SIG-M5 treated with dmso at 0.1 percent for 504 hours (cell line): ENCODE data around the gene SNX19.
"Not testable (repeated sequence)": the region's sequence is repeated elsewhere in the genome, so short reads cannot be mapped to it uniquely, and the experiment has no call there.

ENCODE experiments used
- DNase-seq: peaks from one replicate; lab custom pipeline; 2025; ENCODE audit not compliant: unreplicated experiment; lab: John Stamatoyannopoulos, UW

Gene SNX19

DNA sequence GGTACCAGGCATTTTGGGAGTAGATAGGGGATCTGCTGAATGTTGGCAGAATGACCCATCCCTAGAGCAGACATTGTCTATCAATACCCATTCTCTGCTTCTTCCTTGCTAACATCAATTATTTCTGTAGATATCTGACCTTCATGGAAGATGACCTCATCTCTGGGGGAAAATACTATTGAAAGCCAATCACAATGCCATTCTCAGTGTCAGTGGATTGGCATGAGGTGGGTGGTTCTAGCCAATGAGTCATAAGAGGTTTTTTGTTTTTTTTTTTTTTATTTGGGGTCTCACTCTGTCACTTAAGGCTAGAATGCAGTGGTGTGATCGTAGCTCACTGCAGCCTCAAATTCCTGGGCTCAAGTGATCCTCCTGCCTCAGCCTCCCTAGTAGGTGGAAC, 42.5 kb downstream of the SNX19 start:
- no peak for DNase-seq

DNA sequence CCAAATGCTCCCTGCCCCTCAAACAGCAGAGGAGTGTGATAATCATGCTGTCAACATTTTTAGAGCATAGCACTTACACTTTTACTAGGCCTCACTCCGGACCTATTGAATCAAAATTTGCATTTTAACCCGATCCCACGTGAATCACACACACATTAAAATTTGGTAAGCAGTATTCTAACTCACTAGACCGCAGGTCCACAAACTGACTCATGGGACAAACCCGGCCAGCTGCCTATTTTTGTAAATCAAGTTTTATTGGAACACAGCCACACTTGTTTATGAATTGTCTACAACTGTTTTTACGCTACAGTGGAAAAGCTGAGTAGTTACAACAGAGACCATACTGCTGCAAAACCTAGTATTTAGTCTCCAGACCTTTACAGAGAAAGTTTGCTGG, 43.3 kb downstream of the SNX19 start:
- no peak for DNase-seq

- DNase-seq: no peak
Observed at GRCh38 chr11:130872513-130872912, 43.8 kb downstream of the SNX19 start.

DNA sequence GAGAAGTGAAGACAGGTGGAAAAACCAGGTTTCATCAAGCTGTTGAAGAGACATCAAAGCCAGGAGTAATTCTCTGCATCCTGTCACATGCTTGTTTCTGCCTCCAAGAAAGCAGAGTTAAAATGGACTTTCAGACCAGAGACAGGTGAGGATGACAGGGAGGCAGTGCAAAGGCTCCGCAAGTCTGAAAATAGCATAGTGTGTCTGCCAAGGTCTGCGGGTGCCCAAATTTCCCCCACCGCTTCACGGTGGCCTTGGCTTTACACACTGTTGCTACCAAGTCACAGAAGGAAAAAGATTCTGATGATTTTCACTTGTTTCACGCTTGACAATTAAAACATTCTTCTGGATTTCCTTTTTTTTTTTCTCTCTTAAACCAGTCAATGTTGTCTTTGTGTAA, 44.2 kb downstream of the SNX19 start:
- no peak for DNase-seq

DNA sequence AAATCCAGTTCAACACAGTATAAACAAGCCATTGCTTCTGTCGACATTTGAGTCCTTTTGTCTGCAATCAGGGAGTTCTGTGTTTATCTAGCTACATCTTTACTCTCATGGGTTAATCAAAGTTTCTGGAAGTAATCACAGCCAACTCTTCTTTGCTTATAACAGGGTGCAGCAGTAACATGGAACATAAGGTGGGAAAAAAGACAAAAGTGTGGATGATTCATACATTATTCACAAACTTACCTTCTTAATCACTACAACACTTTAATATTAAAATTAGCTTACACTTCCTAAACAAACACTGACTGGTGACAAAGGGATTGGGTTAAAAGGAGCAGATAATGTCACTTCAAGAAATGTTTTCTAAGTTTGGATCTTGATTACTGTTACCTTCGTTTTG, 44.7 kb downstream of the SNX19 start:
- DNase-seq: no peak

DNA sequence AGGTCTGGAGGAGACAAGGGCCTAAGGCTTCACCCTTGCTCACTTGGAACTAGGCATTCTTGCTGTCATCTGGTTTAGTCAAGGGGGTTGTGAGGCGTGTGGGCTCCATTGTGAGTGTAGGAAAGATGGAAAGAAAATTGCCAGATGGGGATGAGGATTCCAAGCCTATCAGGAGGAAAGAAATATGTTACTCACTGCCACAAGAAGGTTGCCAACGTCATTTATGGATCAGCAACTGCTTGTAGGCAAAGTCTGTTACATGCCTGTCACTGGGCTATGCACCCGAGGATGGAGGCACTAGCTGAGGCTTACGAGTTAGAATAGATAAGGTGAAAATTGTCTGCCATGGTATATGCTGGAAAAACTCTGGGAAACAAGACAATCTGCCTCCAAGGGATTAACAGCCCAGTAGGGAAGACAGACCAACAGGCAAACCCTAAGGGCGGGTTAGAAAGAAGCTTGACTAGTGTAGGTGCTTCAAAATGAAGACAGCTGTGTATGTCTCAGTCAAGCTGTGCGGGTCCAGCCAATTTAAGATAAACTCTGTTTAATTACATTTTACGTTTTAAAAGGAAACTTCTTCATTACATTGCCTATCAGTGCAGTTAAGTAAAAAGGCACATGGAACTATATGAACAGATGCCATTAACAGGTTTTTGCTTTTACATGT, 47.4 kb downstream of the SNX19 start:
- no peak for DNase-seq

GRCh38 chr11:130868086-130868710, 48.1 kb downstream of the SNX19 start:
- DNase-seq: no peak

- no peak for DNase-seq
Observed at GRCh38 chr11:130866831-130867230, 49.4 kb downstream of the SNX19 start.

- no peak for DNase-seq
Observed at GRCh38 chr11:130865774-130866114, 50.5 kb downstream of the SNX19 start.

GRCh38 chr11:130865091-130865773, 51.0 kb downstream of the SNX19 start:
- no peak for DNase-seq

GRCh38 chr11:130861902-130862860, 54.1 kb downstream of the SNX19 start:
- DNase-seq: peak; percentile 75

- no peak for DNase-seq
Observed at GRCh38 chr11:130861283-130861682, 55.0 kb downstream of the SNX19 start.

DNA sequence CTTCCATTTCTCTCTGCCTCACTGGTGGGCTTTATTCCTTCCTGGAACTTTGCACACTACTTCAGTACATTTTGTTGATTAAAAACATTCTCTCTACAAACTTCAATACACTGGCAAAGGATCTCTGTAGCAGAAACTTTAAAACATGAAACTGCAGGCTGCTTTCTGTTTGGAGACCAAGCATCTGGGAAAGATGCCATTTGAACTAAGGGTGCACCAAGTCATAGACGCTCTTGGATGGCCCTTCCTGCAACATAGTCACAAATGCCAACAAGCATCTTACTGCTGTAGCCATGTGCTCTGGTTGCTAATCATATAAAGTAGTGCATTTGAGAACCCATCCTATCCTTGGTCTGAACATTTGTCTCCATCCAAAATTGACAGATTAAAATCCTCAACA, 56.4 kb downstream of the SNX19 start:
- no peak for DNase-seq

GRCh38 chr11:130858215-130858614, 58.1 kb downstream of the SNX19 start:
- DNase-seq: no peak

DNA sequence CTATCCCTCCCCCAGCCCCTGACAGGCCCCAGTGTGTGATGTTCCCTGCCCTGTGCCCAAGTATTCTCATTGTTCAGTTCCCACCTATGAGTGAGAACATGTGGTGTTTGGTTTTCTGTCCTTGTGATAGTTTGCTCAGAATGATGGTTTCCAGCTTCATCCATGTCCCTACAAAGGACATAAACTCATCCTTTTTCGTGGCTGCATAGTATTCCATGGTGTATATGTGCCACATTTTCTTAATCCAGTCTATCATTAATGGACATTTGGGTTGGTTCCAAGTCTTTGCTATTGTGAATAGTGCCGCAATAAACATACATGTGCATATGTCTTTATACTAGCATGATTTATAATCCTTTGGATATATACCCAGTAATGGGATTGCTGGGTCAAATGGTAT, 60.6 kb downstream of the SNX19 start:
- DNase-seq: not testable (repeated sequence)

DNA sequence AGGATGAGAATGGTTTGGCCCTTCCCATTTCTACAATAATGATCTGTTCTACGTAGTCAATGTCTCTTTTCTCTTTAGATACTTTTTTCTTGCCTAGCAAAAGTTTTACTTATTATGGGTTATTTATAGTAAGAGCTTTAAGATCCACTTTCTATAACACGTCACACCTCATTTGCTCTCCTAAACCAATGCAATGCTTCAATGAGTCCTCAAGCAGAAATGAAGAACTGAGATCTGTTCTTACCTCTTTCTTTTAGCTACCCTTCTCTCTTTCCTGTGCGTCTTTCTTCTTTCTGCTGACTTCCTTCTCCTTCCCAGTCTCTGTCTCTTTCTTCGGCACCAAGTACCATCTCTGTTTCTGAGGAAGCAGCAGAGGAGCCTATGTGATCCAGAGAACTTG, 61.8 kb downstream of the SNX19 start:
- DNase-seq: no peak

- no peak for DNase-seq
Observed at GRCh38 chr11:130852589-130852988, 63.7 kb downstream of the SNX19 start.

DNA sequence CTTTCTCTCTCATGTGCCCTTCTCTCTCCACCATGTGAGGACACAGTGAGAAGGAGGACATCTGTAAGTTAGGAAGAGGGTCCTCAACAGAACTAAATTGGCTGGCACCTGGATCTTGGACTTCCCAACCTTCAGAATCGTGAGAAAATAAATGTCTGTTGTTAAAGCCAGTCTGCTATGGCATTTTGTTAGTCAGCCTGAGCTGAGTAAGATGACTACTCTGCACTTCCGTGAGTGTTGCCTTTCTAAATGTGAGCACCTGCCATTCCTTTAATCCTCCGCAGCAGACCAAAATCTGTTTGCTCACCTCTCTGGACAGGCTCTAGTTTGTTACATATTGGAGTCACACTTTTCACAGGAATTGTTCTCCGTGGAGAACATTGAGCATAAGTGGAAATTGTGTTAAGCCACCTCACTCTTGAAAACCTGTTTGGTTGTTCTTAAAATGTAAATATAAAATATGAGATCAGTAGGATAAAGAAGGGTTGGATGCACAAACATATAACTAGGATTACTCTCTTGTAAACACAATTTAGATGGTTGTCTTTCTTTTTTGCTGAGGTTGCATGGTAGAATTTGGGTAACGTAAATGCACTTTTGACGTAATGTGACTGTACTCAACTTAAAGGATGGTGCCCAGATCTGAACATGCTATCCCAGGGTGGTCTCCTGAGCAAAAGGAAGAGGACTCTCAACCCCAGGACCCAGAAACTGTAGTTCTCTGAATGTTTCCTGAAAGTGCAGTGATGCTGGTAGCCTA, 65.9 kb downstream of the SNX19 start:
- DNase-seq: no peak

- no peak for DNase-seq
Observed at GRCh38 chr11:130849215-130849568, 67.1 kb downstream of the SNX19 start.

GRCh38 chr11:130848361-130849214, 67.7 kb downstream of the SNX19 start:
- DNase-seq: no peak
